ENCODE results near the gene RAMACL.

Gene RAMACL

DNA sequence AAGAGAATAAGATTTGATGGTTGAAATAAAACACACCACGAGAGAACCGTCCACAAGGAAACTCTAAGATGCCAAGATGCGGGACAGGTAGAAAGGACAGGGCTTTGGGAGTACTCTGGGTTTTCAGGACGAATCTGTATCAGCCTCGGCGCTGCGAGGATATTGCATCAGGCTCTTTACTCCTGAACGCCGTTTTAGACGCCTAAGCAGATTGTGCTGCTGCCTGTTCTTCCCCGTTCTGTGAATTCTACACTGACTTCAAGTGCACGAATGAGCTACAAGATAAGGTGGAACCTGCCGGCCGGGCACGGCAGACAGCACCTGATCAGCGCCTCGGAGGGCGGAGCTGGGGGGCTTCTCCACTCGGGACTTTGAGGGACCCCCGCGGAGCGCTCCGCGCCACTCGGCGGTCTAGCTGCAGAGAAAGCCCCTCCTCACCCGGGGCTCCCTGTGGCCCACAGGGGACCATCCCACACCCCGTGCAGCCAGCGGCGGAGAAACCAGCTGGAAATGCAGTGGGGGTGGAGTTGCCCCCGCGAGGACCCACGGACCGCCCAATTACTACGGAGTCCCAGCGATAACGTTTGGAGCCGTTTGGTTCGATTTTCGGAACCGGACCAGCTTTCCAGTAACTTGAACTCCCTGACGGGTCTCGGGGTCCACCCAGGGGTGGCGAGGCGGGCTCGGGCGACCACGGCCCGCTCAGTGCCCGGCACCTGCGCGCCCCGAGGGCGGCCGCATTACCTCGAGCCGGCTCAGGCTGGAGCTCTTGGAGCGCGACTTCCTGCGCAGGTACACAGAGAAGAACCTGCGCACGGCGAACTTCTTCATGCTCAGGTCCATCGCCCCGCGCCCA, 39.9 kb upstream of the RAMACL start:
- H2AFZ ChIP-seq (ENCODE audit: low read length): no peak overlapping the region
- no peaks in the 10 kb centered on the region for H3K79me2 ChIP-seq (ENCODE audit: insufficient read depth, low read length)
- H3K9me2 ChIP-seq (ENCODE audit: low read depth, low read length): no peaks in the 10 kb centered on the region
- H3K4me1 ChIP-seq (ENCODE audit: insufficient read depth, low read length, severe bottlenecking): peaks cover 6% of the 10 kb centered on the region
- no peaks in the 10 kb centered on the region for H3K36me3 ChIP-seq (ENCODE audit: insufficient read depth, low read length)
- no peaks in the 10 kb centered on the region for H4K20me1 ChIP-seq (ENCODE audit: insufficient read depth, low read length)
- H3K27me3 ChIP-seq (ENCODE audit: insufficient read depth, low read length): peaks cover 4% of the 10 kb centered on the region; the same call in 1 of the 2 replicates
- H3K4me2 ChIP-seq (ENCODE audit: low read length): no peak overlapping the region
- no peak overlapping the region for H3K27ac ChIP-seq (ENCODE audit: low read depth, low read length, poor library complexity, severe bottlenecking)
- TF ChIP-seq, protein P1, sequence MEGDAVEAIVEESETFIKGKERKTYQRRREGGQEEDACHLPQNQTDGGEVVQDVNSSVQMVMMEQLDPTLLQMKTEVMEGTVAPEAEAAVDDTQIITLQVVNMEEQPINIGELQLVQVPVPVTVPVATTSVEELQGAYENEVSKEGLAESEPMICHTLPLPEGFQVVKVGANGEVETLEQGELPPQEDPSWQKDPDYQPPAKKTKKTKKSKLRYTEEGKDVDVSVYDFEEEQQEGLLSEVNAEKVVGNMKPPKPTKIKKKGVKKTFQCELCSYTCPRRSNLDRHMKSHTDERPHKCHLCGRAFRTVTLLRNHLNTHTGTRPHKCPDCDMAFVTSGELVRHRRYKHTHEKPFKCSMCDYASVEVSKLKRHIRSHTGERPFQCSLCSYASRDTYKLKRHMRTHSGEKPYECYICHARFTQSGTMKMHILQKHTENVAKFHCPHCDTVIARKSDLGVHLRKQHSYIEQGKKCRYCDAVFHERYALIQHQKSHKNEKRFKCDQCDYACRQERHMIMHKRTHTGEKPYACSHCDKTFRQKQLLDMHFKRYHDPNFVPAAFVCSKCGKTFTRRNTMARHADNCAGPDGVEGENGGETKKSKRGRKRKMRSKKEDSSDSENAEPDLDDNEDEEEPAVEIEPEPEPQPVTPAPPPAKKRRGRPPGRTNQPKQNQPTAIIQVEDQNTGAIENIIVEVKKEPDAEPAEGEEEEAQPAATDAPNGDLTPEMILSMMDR (IDR thresholded peaks at IDR 0.05; ENCODE audit: low read length): no peak
- TF ChIP-seq EZH2 (IDR thresholded peaks at IDR 0.05; ENCODE audit: borderline replicate concordance, low read length): no peak
- H3F3A ChIP-seq (ENCODE audit: insufficient read depth, low read length): no peaks in the 10 kb centered on the region
- H3K9me3 ChIP-seq (ENCODE audit: low read length): no peaks in the 10 kb centered on the region
- no peak overlapping the region for H3K4me3 ChIP-seq (ENCODE audit: low read depth, low read length, poor library complexity, severe bottlenecking)
- H3K9ac ChIP-seq (ENCODE audit: low read length): no peak overlapping the region

DNA sequence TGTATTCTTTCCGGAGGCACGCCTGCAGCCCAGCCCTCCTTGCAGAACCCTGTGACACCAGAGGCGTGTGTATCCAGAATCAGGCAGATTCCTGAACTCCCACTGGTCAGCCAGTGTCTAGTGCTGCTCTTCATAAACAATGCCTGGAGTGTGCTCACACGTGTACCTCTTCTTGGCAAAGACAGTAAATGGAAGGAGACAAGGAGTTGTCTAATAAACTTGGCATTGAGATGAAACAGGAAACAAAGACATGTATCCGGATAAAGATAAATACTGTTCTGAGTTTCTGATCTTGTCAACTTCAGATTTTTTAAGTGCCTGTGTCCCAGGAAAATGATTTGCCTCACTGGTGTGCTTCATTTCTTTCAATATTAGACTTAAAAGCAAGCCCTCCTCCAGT, 38.9 kb upstream of the RAMACL start:
- Histone ChIP-seq H3K9me3 (ENCODE audit: low read length) (no peaks in the 10 kb centered on the region), H3K79me2 (ENCODE audit: insufficient read depth, low read length) (no peaks in the 10 kb centered on the region), H3K27ac (ENCODE audit: low read depth, low read length, poor library complexity, severe bottlenecking) (no peak overlapping the region), H3K4me1 (ENCODE audit: insufficient read depth, low read length, severe bottlenecking) (peaks cover 6% of the 10 kb centered on the region), H3K36me3 (ENCODE audit: insufficient read depth, low read length) (no peaks in the 10 kb centered on the region), H4K20me1 (ENCODE audit: insufficient read depth, low read length) (no peaks in the 10 kb centered on the region), H3K27me3 (ENCODE audit: insufficient read depth, low read length) (peaks cover 4% of the 10 kb centered on the region; the same call in 1 of the 2 replicates), H3K9me2 (ENCODE audit: low read depth, low read length) (no peaks in the 10 kb centered on the region), H2AFZ (ENCODE audit: low read length) (no peak overlapping the region), H3K4me2 (ENCODE audit: low read length) (no peak overlapping the region), H3K9ac (ENCODE audit: low read length) (no peak overlapping the region), H3K4me3 (ENCODE audit: low read depth, low read length, poor library complexity, severe bottlenecking) (no peak overlapping the region), H3F3A (ENCODE audit: insufficient read depth, low read length) (no peaks in the 10 kb centered on the region)
- TF ChIP-seq EZH2 (IDR thresholded peaks at IDR 0.05; ENCODE audit: borderline replicate concordance, low read length): no peak
- TF ChIP-seq, protein P1 (IDR thresholded peaks at IDR 0.05; ENCODE audit: low read length): no peak

DNA sequence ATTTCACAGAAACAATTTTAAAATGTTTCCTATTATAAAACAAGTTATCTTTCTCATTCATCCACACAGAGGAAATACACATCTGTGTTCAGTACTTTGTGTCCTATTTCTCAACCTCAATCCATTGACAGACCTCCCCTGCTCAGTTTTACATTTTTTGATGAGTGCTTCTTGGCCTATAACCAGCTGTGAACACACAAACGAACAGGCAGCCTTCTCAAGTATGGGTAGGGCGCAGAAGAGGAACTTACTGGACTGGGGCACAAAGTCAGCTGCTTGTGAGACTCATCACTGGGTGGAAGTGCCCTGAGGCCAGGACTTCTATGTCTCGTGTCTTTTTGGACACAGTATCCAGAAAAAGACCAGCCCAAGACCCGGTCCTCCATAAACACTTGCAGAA, 37.8 kb upstream of the RAMACL start:
- Histone ChIP-seq H4K20me1 (ENCODE audit: insufficient read depth, low read length) (no peaks in the 10 kb centered on the region), H3K9ac (ENCODE audit: low read length) (no peak overlapping the region), H2AFZ (ENCODE audit: low read length) (no peak overlapping the region), H3K9me3 (ENCODE audit: low read length) (no peaks in the 10 kb centered on the region), H3K4me1 (ENCODE audit: insufficient read depth, low read length, severe bottlenecking) (peaks cover 6% of the 10 kb centered on the region), H3K27me3 (ENCODE audit: insufficient read depth, low read length) (no peaks in the 10 kb centered on the region), H3K27ac (ENCODE audit: low read depth, low read length, poor library complexity, severe bottlenecking) (no peak overlapping the region), H3K4me3 (ENCODE audit: low read depth, low read length, poor library complexity, severe bottlenecking) (no peak overlapping the region), H3K79me2 (ENCODE audit: insufficient read depth, low read length) (no peaks in the 10 kb centered on the region), H3K9me2 (ENCODE audit: low read depth, low read length) (no peaks in the 10 kb centered on the region), H3K36me3 (ENCODE audit: insufficient read depth, low read length) (no peaks in the 10 kb centered on the region), H3K4me2 (ENCODE audit: low read length) (no peak overlapping the region), H3F3A (ENCODE audit: insufficient read depth, low read length) (no peaks in the 10 kb centered on the region)
- no peak for TF ChIP-seq EZH2 (IDR thresholded peaks at IDR 0.05; ENCODE audit: borderline replicate concordance, low read length)
- TF ChIP-seq, protein P1 (IDR thresholded peaks at IDR 0.05; ENCODE audit: low read length): no peak

Measured in OCI-LY1 (cell line).